ENCODE measurements around the gene IMPDH2. TPM values are rescaled to one million over a fixed set of nuclear protein-coding genes. Genes with fewer than 3 reads are reported as not detected.
A peak's percentile ranks its signal among the peaks of the same experiment; 100 is the strongest.

Gene IMPDH2
- total RNA-seq, 2 experiments from 2014 or later = 532 to 549 TPM

GRCh38 chr3:49025793-49026520 lies 3.2 kb downstream of the IMPDH2 start:
- Mint-ChIP-seq H3K36me3 (peaks cover 60% of the 10 kb centered on the region), H3K4me1 (peaks cover 61% of the 10 kb centered on the region), H3K27ac (peak overlapping the region; percentile 57), H3K27me3 (peaks cover 3% of the 10 kb centered on the region), H3K4me3 (peak overlapping the region; percentile 22), H3K9me3 (no peaks in the 10 kb centered on the region)
- DNase-seq = no peak

- H3K36me3 Mint-ChIP-seq = peaks cover 60% of the 10 kb centered on the region
- no peaks in the 10 kb centered on the region for H3K9me3 Mint-ChIP-seq
Measured at GRCh38 chr3:49025005-49025792, 4.0 kb downstream of the IMPDH2 start.

GRCh38 chr3:49024449-49024848 lies 4.7 kb downstream of the IMPDH2 start:
- Mint-ChIP-seq H3K36me3 (peaks cover 58% of the 10 kb centered on the region), H3K4me1 (peaks cover 66% of the 10 kb centered on the region), H3K9me3 (no peaks in the 10 kb centered on the region), H3K27ac (peak overlapping the region; percentile 34), H3K4me3 (peak overlapping the region; percentile 95), H3K27me3 (peaks cover 3% of the 10 kb centered on the region)
- no peak for DNase-seq

More at GRCh38 chr3:49025005-49025792, 4.0 kb downstream of the IMPDH2 start:
- Mint-ChIP-seq H3K4me1 (peaks cover 62% of the 10 kb centered on the region), H3K4me3 (peak overlapping the region; percentile 16), H3K27me3 (peaks cover 3% of the 10 kb centered on the region), H3K27ac (peak overlapping the region; percentile 34)
- no peak for DNase-seq

- Mint-ChIP-seq H3K36me3 (peaks cover 52% of the 10 kb centered on the region), H3K4me1 (peaks cover 64% of the 10 kb centered on the region), H3K27me3 (peaks cover 3% of the 10 kb centered on the region), H3K4me3 (peak overlapping the region; percentile 95), H3K27ac (peak overlapping the region; percentile 48), H3K9me3 (no peaks in the 10 kb centered on the region)
- no peak for DNase-seq
Measured at GRCh38 chr3:49023775-49024174, 5.4 kb downstream of the IMPDH2 start.

- Mint-ChIP-seq H3K36me3 (peaks cover 41% of the 10 kb centered on the region), H3K4me1 (peaks cover 56% of the 10 kb centered on the region), H3K27ac (peak overlapping the region; percentile 97), H3K27me3 (peaks cover 3% of the 10 kb centered on the region), H3K4me3 (peak overlapping the region; percentile 95), H3K9me3 (no peaks in the 10 kb centered on the region)
- DNase-seq = peak; percentile 28
Measured at GRCh38 chr3:49022688-49023171, 6.5 kb downstream of the IMPDH2 start.

GRCh38 chr3:49021813-49022687 lies 7.1 kb downstream of the IMPDH2 start, which contains the start of gene NDUFAF3:
Gene NDUFAF3 (plus strand): TSS chr3:49022121. CDS start chr3:49022145, 24 bp downstream.
- peaks cover 35% of the 10 kb centered on the region for H3K36me3 Mint-ChIP-seq
- H3K27ac Mint-ChIP-seq = peak within 1 kb of the TSS; percentile 97
- peak within 1 kb of the TSS; percentile 95 for H3K4me3 Mint-ChIP-seq
- H3K4me1 Mint-ChIP-seq = peaks cover 54% of the 10 kb centered on the region
- H3K27me3 Mint-ChIP-seq = peaks cover 3% of the 10 kb centered on the region
- H3K9me3 Mint-ChIP-seq = no peaks in the 10 kb centered on the region
- DNase-seq = peak; percentile 95

GRCh38 chr3:49021213-49021812 lies 7.9 kb downstream of the IMPDH2 start:
- H3K9me3 Mint-ChIP-seq = no peaks in the 10 kb centered on the region
- peaks cover 29% of the 10 kb centered on the region for H3K36me3 Mint-ChIP-seq

GRCh38 chr3:49020330-49021212 lies 8.6 kb downstream of the IMPDH2 start:
- H3K27me3 Mint-ChIP-seq = peaks cover 3% of the 10 kb centered on the region

More at GRCh38 chr3:49021213-49021812, 7.9 kb downstream of the IMPDH2 start:
- DNase-seq = peak; percentile 99
- peak overlapping the region; percentile 94 for H3K4me3 Mint-ChIP-seq
- peaks cover 48% of the 10 kb centered on the region for H3K4me1 Mint-ChIP-seq
- peak overlapping the region; percentile 97 for H3K27ac Mint-ChIP-seq
- H3K27me3 Mint-ChIP-seq = peaks cover 3% of the 10 kb centered on the region

GRCh38 chr3:49019941-49020329 lies 9.3 kb downstream of the IMPDH2 start:
- Mint-ChIP-seq H3K4me3 (peak overlapping the region; percentile 94), H3K27ac (peak overlapping the region; percentile 97), H3K9me3 (no peaks in the 10 kb centered on the region), H3K4me1 (peaks cover 35% of the 10 kb centered on the region), H3K27me3 (peaks cover 3% of the 10 kb centered on the region), H3K36me3 (peaks cover 29% of the 10 kb centered on the region)
- no peak for DNase-seq

More at GRCh38 chr3:49020330-49021212, 8.6 kb downstream of the IMPDH2 start:
- Mint-ChIP-seq H3K4me3 (peak overlapping the region; percentile 94), H3K27ac (peak overlapping the region; percentile 97), H3K4me1 (peaks cover 42% of the 10 kb centered on the region), H3K9me3 (no peaks in the 10 kb centered on the region), H3K36me3 (peaks cover 26% of the 10 kb centered on the region)
- peak; percentile 34 for DNase-seq

- Mint-ChIP-seq H3K36me3 (peaks cover 23% of the 10 kb centered on the region), H3K4me1 (peaks cover 25% of the 10 kb centered on the region), H3K9me3 (no peaks in the 10 kb centered on the region), H3K4me3 (peak overlapping the region; percentile 94), H3K27me3 (peaks cover 3% of the 10 kb centered on the region), H3K27ac (peak overlapping the region; percentile 78)
- no peak for DNase-seq
Measured at GRCh38 chr3:49018707-49019006, 10.5 kb downstream of the IMPDH2 start.

- Mint-ChIP-seq H3K4me3 (peak within 1 kb of the TSS; percentile 94), H3K9me3 (no peaks in the 10 kb centered on the region), H3K4me1 (peaks cover 19% of the 10 kb centered on the region), H3K27me3 (peaks cover 3% of the 10 kb centered on the region), H3K27ac (peak within 1 kb of the TSS; percentile 78), H3K36me3 (peaks cover 17% of the 10 kb centered on the region)
- peak; percentile 75 for DNase-seq
Measured at GRCh38 chr3:49017971-49018706, 11.1 kb downstream of the IMPDH2 start, which contains the start of gene DALRD3. Gene DALRD3 (minus strand): TSS chr3:49018580. CDS start chr3:49018564, 16 bp downstream.

- Mint-ChIP-seq H3K27me3 (peaks cover 3% of the 10 kb centered on the region), H3K4me1 (peaks cover 17% of the 10 kb centered on the region), H3K9me3 (no peaks in the 10 kb centered on the region), H3K4me3 (peak overlapping the region; percentile 94), H3K36me3 (peaks cover 10% of the 10 kb centered on the region), H3K27ac (peak overlapping the region; percentile 51)
- no peak for DNase-seq
Measured at GRCh38 chr3:49017229-49017970, 11.8 kb downstream of the IMPDH2 start.
